Immature natural killer cell (primary cell): ENCODE measurements around the gene MYO1D. TPM values are rescaled to one million over a fixed set of nuclear protein-coding genes. Genes with fewer than 3 reads are reported as not detected.

ENCODE experiments used
- DNase-seq, 3 donors: peaks; one replicate each; pipeline ENCODE4 v3.0.0; 2022; ENCODE audit warnings: mixed read lengths in 1 of 3
- H3K27ac Mint-ChIP-seq, 6 donors: one replicate each; pipeline ENCODE4 v1.8.0; 2020; ENCODE audit warnings: mixed read lengths in 6 of 6, mild to moderate bottlenecking in 5 of 6, inconsistent platforms in 4 of 6, moderate library complexity in 3 of 6
- H3K27me3 Mint-ChIP-seq, 3 donors: one replicate each; pipeline ENCODE4 v1.8.0; 2020 to 2021; ENCODE audit warnings: low read depth in 3 of 3, mild to moderate bottlenecking in 3 of 3, mixed read lengths in 3 of 3, moderate library complexity in 3 of 3, inconsistent platforms in 1 of 3
- H3K36me3 Mint-ChIP-seq, 3 donors: one replicate each; pipeline ENCODE4 v1.8.0; 2020; ENCODE audit warnings: mixed read lengths in 3 of 3, inconsistent platforms in 2 of 3, mild to moderate bottlenecking in 2 of 3
- H3K4me1 Mint-ChIP-seq, 2 donors: one replicate each; pipeline ENCODE4 v1.8.0; 2020; ENCODE audit warnings: inconsistent platforms in 2 of 2, mild to moderate bottlenecking in 2 of 2, mixed read lengths in 2 of 2, moderate library complexity in 1 of 2
- H3K4me3 Mint-ChIP-seq, 5 donors: one replicate each; pipeline ENCODE4 v1.8.0; 2020; ENCODE audit warnings: mild to moderate bottlenecking in 5 of 5, mixed read lengths in 5 of 5, inconsistent platforms in 3 of 5, moderate library complexity in 3 of 5
- H3K9me3 Mint-ChIP-seq, 6 donors: one replicate each; pipeline ENCODE4 v1.8.0; 2020; ENCODE audit warnings: mild to moderate bottlenecking in 6 of 6, mixed read lengths in 6 of 6, inconsistent platforms in 4 of 6, moderate library complexity in 3 of 6
- polyA plus RNA-seq, 3 donors: library from polyadenylated mRNA; unstranded; fragments of 300-500 nt; fragmentation: Illumina TruSeq; gene quantifications; one replicate each; pipeline ENCODE4 v1.2.3, GENCODE V29; 2021

Gene MYO1D
- polyA plus RNA-seq, 3 donors from 2014 or later = 2.0 to 7.9 TPM; not detected in 1

GRCh38 chr17:32602396-32602795 is 274.5 kb downstream of the MYO1D start:
- Mint-ChIP-seq H3K27ac (no peak overlapping the region), H3K4me1 (peaks cover 0 to under 1% of the 10 kb centered on the region in 2 donors), H3K36me3 (peaks cover 0 to 3% (median 2%) of the 10 kb centered on the region in 3 donors), H3K27me3 (peaks cover 0 to 2% (median 1%) of the 10 kb centered on the region in 3 donors), H3K4me3 (no peak overlapping the region), H3K9me3 (no peaks in the 10 kb centered on the region)
- DNase-seq = no peak

DNA sequence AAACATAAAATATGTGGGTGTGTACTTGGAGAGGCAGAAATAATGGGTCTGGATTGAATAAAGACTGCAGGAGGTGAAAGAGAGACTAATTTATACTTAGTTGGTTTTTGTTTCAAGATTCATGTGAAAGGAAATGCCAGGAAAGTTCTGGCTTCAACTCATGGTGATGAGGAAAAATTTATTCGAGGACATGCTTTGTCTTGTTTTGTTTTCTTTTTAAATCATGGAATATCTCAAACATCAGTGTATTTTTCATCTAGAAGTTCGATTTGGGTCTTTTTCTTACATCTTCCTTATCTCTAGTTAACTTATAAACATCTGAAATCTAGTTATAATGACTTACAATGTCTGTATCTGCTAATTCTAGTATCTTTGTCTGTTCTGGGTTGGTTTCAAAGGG is 275.1 kb downstream of the MYO1D start:
- Mint-ChIP-seq H3K4me3 (no peak overlapping the region), H3K27ac (no peak overlapping the region), H3K27me3 (peaks cover 0 to 2% (median 1%) of the 10 kb centered on the region in 3 donors), H3K36me3 (peaks cover 0 to 3% (median 2%) of the 10 kb centered on the region in 3 donors), H3K9me3 (no peaks in the 10 kb centered on the region), H3K4me1 (peaks cover 4 to 6% of the 10 kb centered on the region in 2 donors)
- DNase-seq = no peak

- H3K27ac Mint-ChIP-seq = peak overlapping the region in 4 of 6 donors; percentile 14 to 56 (median 50)
Measured at GRCh38 chr17:32596628-32597027, 280.3 kb downstream of the MYO1D start.

GRCh38 chr17:32596206-32596605 is 280.7 kb downstream of the MYO1D start:
- H3K9me3 Mint-ChIP-seq = no peaks in the 10 kb centered on the region
- peaks cover 0 to 3% (median 0%) of the 10 kb centered on the region in 3 donors for H3K36me3 Mint-ChIP-seq
- no peak overlapping the region for H3K4me3 Mint-ChIP-seq
- H3K27ac Mint-ChIP-seq = peak overlapping the region in 2 of 6 donors; percentile 14 to 56
- H3K4me1 Mint-ChIP-seq = peaks cover 17 to 24% of the 10 kb centered on the region in 2 donors
- peaks cover 0 to 2% (median 0%) of the 10 kb centered on the region in 3 donors for H3K27me3 Mint-ChIP-seq
- no peak for DNase-seq

More at GRCh38 chr17:32596628-32597027, 280.3 kb downstream of the MYO1D start:
- Mint-ChIP-seq H3K27me3 (peaks cover 0 to 2% (median under 1%) of the 10 kb centered on the region in 3 donors), H3K9me3 (no peaks in the 10 kb centered on the region), H3K4me3 (peak overlapping the region in 1 of 5 donors; percentile 27), H3K4me1 (peaks cover 17 to 24% of the 10 kb centered on the region in 2 donors), H3K36me3 (peaks cover 0 to 3% (median 0%) of the 10 kb centered on the region in 3 donors)
- DNase-seq = peak; percentile 3 to 36 (median 35)

GRCh38 chr17:32593003-32593402 is 283.9 kb downstream of the MYO1D start:
- H3K4me3 Mint-ChIP-seq = no peak overlapping the region
- peaks cover 17 to 24% of the 10 kb centered on the region in 2 donors for H3K4me1 Mint-ChIP-seq
- peaks cover 0 to 2% (median 0%) of the 10 kb centered on the region in 3 donors for H3K27me3 Mint-ChIP-seq
- no peak for DNase-seq
- no peaks in the 10 kb centered on the region for H3K36me3 Mint-ChIP-seq
- H3K9me3 Mint-ChIP-seq = no peaks in the 10 kb centered on the region
- no peak overlapping the region for H3K27ac Mint-ChIP-seq

DNA sequence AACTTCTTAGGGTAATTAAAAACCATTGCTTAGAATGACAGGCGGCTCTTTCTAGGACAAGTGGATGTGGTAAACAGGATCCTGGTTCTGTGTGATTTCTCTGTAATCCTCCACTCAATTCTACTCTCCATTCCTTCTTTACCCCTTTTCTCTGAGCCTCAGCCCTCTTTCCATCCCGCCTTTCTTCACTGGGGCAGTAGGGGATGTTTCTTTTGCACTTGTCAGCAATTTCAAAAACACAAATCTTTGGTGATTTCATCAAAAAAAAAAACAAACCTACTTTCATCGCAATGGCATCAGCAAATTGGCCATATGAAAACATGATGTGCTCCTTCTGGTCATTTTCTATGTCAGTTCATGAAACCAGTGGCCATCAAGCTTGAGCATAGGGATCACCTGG is 285.5 kb downstream of the MYO1D start:
- Mint-ChIP-seq H3K27ac (no peak overlapping the region), H3K4me1 (peaks cover 9 to 14% of the 10 kb centered on the region in 2 donors), H3K36me3 (peaks cover 0 to 4% (median 4%) of the 10 kb centered on the region in 3 donors), H3K27me3 (peaks cover 0 to 2% (median 0%) of the 10 kb centered on the region in 3 donors), H3K9me3 (no peaks in the 10 kb centered on the region), H3K4me3 (no peak overlapping the region)
- no peak for DNase-seq

DNA sequence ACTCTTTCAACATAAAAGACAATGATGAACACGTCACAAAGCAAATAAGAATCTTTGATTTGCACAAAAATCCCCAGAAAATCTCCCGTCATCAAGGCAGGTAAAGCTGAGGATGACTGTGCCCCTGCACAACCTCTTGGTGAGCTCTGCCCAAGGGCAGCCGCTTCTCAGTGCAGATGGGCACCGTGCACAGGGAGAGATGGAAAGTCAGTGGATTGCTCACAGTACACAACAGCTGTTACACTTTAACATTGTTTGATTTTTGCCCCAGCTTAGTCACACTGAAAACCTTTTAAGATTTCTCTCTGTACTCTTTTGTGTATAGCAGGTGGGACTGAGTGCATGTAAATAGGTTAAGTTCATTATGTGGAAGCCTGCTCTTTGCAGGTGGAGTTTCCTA is 285.9 kb downstream of the MYO1D start:
- H3K4me3 Mint-ChIP-seq = no peak overlapping the region
- DNase-seq = no peak
- H3K4me1 Mint-ChIP-seq = peaks cover 5 to 9% of the 10 kb centered on the region in 2 donors
- no peaks in the 10 kb centered on the region for H3K9me3 Mint-ChIP-seq
- H3K27ac Mint-ChIP-seq = no peak overlapping the region
- H3K36me3 Mint-ChIP-seq = peaks cover 0 to 4% (median 4%) of the 10 kb centered on the region in 3 donors
- peaks cover 0 to 2% (median 0%) of the 10 kb centered on the region in 3 donors for H3K27me3 Mint-ChIP-seq

DNA sequence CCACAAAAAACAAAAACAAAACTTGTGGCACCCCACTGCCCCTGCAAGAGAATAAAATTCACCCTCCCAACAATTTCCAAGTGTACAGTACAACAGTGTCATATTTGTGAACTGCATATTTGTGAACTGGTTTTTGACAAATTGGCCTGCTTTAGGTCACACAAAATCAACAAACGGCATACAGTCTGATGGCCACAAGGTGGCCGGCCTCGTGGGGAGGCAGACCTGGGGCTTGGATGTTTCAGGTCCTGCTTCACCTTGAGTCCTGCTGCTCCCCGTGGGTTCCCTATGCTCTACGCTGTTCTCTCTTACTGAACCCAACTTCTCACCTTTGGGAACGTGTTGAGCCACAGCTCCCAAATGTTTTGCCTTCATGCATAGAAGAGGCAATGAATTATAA is 287.9 kb downstream of the MYO1D start:
- H3K4me3 Mint-ChIP-seq = no peak overlapping the region
- no peaks in the 10 kb centered on the region for H3K4me1 Mint-ChIP-seq

GRCh38 chr17:32588135-32588534 is 288.8 kb downstream of the MYO1D start:
- H3K4me1 Mint-ChIP-seq = no peaks in the 10 kb centered on the region
- H3K4me3 Mint-ChIP-seq = no peak overlapping the region
- peaks cover 6 to 11% (median 7%) of the 10 kb centered on the region in 3 donors for H3K36me3 Mint-ChIP-seq
- H3K9me3 Mint-ChIP-seq = peaks cover 3 to 7% (median 4%) of the 10 kb centered on the region in 6 donors
- H3K27me3 Mint-ChIP-seq = peaks cover 0 to 4% (median 0%) of the 10 kb centered on the region in 3 donors
- no peak for DNase-seq
- no peak overlapping the region for H3K27ac Mint-ChIP-seq

More for the DNA sequence above, 287.9 kb downstream of the MYO1D start:
- Mint-ChIP-seq H3K9me3 (peaks cover 0 to 2% (median 0%) of the 10 kb centered on the region in 6 donors), H3K27me3 (peaks cover 0 to 2% (median 0%) of the 10 kb centered on the region in 3 donors), H3K36me3 (peaks cover 3 to 6% (median 4%) of the 10 kb centered on the region in 3 donors), H3K27ac (no peak overlapping the region)
- no peak for DNase-seq

DNA sequence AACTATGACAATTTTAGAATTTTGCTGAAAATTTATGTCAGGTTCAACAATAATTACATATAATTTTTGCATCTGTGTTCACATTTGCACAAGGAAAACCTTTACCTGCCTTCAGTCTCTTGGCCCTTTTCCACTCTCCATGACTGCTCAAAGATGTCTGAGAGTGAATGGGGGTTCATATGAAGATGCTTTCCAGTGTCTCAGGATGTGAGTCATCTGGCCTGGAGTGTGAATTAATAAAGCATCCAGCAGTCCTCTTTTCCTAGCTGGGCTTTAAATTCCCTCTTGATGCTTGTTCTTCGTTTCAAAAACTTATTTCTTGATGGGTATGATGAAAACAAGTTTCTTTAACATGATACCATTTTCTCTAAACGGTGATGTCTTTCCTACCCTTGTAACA is 290.3 kb downstream of the MYO1D start:
- peaks cover 0 to 4% (median 0%) of the 10 kb centered on the region in 3 donors for H3K27me3 Mint-ChIP-seq
- peaks cover 6 to 12% (median 10%) of the 10 kb centered on the region in 6 donors for H3K9me3 Mint-ChIP-seq
- no peak overlapping the region for H3K4me3 Mint-ChIP-seq
- no peaks in the 10 kb centered on the region for H3K4me1 Mint-ChIP-seq
- no peak overlapping the region for H3K27ac Mint-ChIP-seq
- peaks cover 9 to 17% (median 9%) of the 10 kb centered on the region in 3 donors for H3K36me3 Mint-ChIP-seq
- no peak for DNase-seq

DNA sequence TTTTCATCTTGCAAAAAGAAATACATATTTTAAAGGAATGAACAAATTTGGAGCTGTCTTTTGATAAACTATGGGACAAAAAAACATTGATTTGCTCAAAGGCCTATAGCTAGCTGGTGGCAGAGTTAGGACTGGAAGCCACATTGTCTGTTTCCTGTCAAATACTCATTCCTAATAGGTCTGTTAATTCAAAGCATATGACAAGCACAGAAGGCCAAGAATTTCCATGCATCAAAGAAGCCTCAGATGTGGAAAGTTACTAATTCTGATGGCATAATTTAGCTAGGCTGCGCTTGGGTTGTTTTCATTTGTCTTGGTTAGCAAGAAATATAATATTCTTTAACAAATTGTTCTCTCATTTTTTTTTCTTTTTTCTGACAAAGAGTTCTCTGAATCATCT is 292.1 kb downstream of the MYO1D start:
- Mint-ChIP-seq H3K4me1 (no peaks in the 10 kb centered on the region), H3K27ac (no peak overlapping the region), H3K27me3 (peaks cover 0 to 4% (median 0%) of the 10 kb centered on the region in 3 donors), H3K36me3 (peaks cover 12 to 17% (median 13%) of the 10 kb centered on the region in 3 donors), H3K9me3 (peaks cover 10 to 18% (median 12%) of the 10 kb centered on the region in 6 donors), H3K4me3 (no peak overlapping the region)
- DNase-seq = no peak

DNA sequence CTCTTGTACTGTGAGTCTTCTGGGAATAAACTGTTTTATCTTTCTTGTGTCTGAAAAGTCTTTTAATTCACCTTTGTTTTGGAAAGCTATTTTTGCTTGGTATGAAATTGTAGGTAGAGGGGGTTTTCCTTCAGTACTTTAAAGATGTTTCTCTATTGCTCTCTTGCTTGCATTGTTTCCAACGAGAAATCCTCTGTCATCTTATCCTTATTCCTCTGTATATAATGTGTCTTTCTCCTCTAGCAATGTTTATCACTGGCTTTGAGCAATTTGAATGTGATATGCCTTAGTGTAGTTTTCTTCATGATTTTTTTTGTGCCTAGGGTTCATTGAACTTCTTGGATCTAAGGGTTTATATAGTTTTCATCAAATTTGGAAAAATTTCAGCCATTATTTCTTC is 293.9 kb downstream of the MYO1D start:
- H3K27me3 Mint-ChIP-seq = peaks cover 0 to 4% (median 2%) of the 10 kb centered on the region in 3 donors
- H3K4me1 Mint-ChIP-seq = no peaks in the 10 kb centered on the region
- H3K36me3 Mint-ChIP-seq = peaks cover 12 to 17% (median 13%) of the 10 kb centered on the region in 3 donors
- no peak for DNase-seq
- H3K4me3 Mint-ChIP-seq = no peak overlapping the region
- peaks cover 10 to 18% (median 12%) of the 10 kb centered on the region in 6 donors for H3K9me3 Mint-ChIP-seq
- H3K27ac Mint-ChIP-seq = no peak overlapping the region

- H3K27me3 Mint-ChIP-seq = peaks cover 2% of the 10 kb centered on the region in 3 donors
- peak overlapping the region in 2 of 6 donors; percentile 22 to 69 for H3K27ac Mint-ChIP-seq
- H3K36me3 Mint-ChIP-seq = peaks cover 0 to 5% (median 3%) of the 10 kb centered on the region in 3 donors
- no peak for DNase-seq
- no peak overlapping the region for H3K4me3 Mint-ChIP-seq
- peaks cover 10 to 14% of the 10 kb centered on the region in 2 donors for H3K4me1 Mint-ChIP-seq
- peaks cover 0 to 3% (median 0%) of the 10 kb centered on the region in 6 donors for H3K9me3 Mint-ChIP-seq
Measured at GRCh38 chr17:32575852-32576251, 301.1 kb downstream of the MYO1D start.

- no peak for DNase-seq
- H3K4me1 Mint-ChIP-seq = peaks cover 1 to 4% of the 10 kb centered on the region in 2 donors
- no peaks in the 10 kb centered on the region for H3K9me3 Mint-ChIP-seq
- peaks cover 0 to 4% (median 3%) of the 10 kb centered on the region in 3 donors for H3K36me3 Mint-ChIP-seq
- no peak overlapping the region for H3K4me3 Mint-ChIP-seq
- H3K27ac Mint-ChIP-seq = no peak overlapping the region
- H3K27me3 Mint-ChIP-seq = no peaks in the 10 kb centered on the region
Measured at GRCh38 chr17:32570081-32570396, 306.9 kb downstream of the MYO1D start.
